ENCODE data around the gene SGPL1.

The SGPL1 gene

GRCh38 chr10:70822076-70822820 lies 6.5 kb downstream of the SGPL1 start:
- FAIRE-seq = no peak
- no peak for TF ChIP-seq PAX5 (IDR thresholded peaks at IDR 0.05; ENCODE audit: insufficient read depth, low read length, severe bottlenecking)
- no peak for TF ChIP-seq POLR2AphosphoS5 (IDR thresholded peaks at IDR 0.05; ENCODE audit: low read depth, low read length)
- no peak for TF ChIP-seq TAF1 (IDR thresholded peaks at IDR 0.05; ENCODE audit: low read depth, low read length)
- no peak for TF ChIP-seq POLR2A (IDR thresholded peaks at IDR 0.05; ENCODE audit: low read depth, low read length)
- TF ChIP-seq SPI1 (IDR thresholded peaks at IDR 0.05; ENCODE audit: low read depth, low read length) = no peak
- TF ChIP-seq POU2F2 (IDR thresholded peaks at IDR 0.05; ENCODE audit: low read depth, low read length) = no peak
- DNase-seq (ENCODE audit: insufficient read length, low spot score) = no peak

- FAIRE-seq (no peak), DNase-seq (ENCODE audit: insufficient read length, low spot score) (no peak)
- TF ChIP-seq SPI1 (IDR thresholded peaks at IDR 0.05; ENCODE audit: low read depth, low read length) = no peak
Measured at GRCh38 chr10:70827086-70827757, 11.5 kb downstream of the SGPL1 start.

- FAIRE-seq = no peak
- no peak for DNase-seq (ENCODE audit: insufficient read length, low spot score)
Measured at GRCh38 chr10:70828923-70829322, 13.2 kb downstream of the SGPL1 start.

GRCh38 chr10:70829543-70829942 lies 13.8 kb downstream of the SGPL1 start:
- FAIRE-seq = no peak
- TF ChIP-seq POLR2AphosphoS5 (IDR thresholded peaks at IDR 0.05; ENCODE audit: low read depth, low read length) (no peak), TAF1 (IDR thresholded peaks at IDR 0.05; ENCODE audit: low read depth, low read length) (no peak), PAX5 (IDR thresholded peaks at IDR 0.05; ENCODE audit: insufficient read depth, low read length, severe bottlenecking) (no peak), POU2F2 (IDR thresholded peaks at IDR 0.05; ENCODE audit: low read depth, low read length) (no peak), SPI1 (IDR thresholded peaks at IDR 0.05; ENCODE audit: low read depth, low read length) (no peak), POLR2A (IDR thresholded peaks at IDR 0.05; ENCODE audit: low read depth, low read length) (no peak)
- DNase-seq (ENCODE audit: insufficient read length, low spot score) = no peak

More at GRCh38 chr10:70828923-70829322, 13.2 kb downstream of the SGPL1 start:
- no peak for TF ChIP-seq POLR2AphosphoS5 (IDR thresholded peaks at IDR 0.05; ENCODE audit: low read depth, low read length)
- no peak for TF ChIP-seq POU2F2 (IDR thresholded peaks at IDR 0.05; ENCODE audit: low read depth, low read length)
- no peak for TF ChIP-seq TAF1 (IDR thresholded peaks at IDR 0.05; ENCODE audit: low read depth, low read length)
- no peak for TF ChIP-seq POLR2A (IDR thresholded peaks at IDR 0.05; ENCODE audit: low read depth, low read length)
- TF ChIP-seq SPI1 (IDR thresholded peaks at IDR 0.05; ENCODE audit: low read depth, low read length) = no peak
- no peak for TF ChIP-seq PAX5 (IDR thresholded peaks at IDR 0.05; ENCODE audit: insufficient read depth, low read length, severe bottlenecking)

GRCh38 chr10:70830164-70830563 lies 14.4 kb downstream of the SGPL1 start:
- DNase-seq (ENCODE audit: insufficient read length, low spot score) (no peak), FAIRE-seq (no peak)
- TF ChIP-seq TAF1 (IDR thresholded peaks at IDR 0.05; ENCODE audit: low read depth, low read length) = no peak
- TF ChIP-seq SPI1 (IDR thresholded peaks at IDR 0.05; ENCODE audit: low read depth, low read length) = peak; percentile 17; the same call in 1 of the 2 replicates

GRCh38 chr10:70832221-70832620 lies 16.5 kb downstream of the SGPL1 start:
- DNase-seq (ENCODE audit: insufficient read length, low spot score) (no peak), FAIRE-seq (no peak)
- no peak for TF ChIP-seq POU2F2 (IDR thresholded peaks at IDR 0.05; ENCODE audit: low read depth, low read length)

GRCh38 chr10:70832852-70833528 lies 17.2 kb downstream of the SGPL1 start:
- DNase-seq (ENCODE audit: insufficient read length, low spot score) = no peak
- no peak for TF ChIP-seq POLR2A (IDR thresholded peaks at IDR 0.05; ENCODE audit: low read depth, low read length)
- no peak for TF ChIP-seq POLR2AphosphoS5 (IDR thresholded peaks at IDR 0.05; ENCODE audit: low read depth, low read length)
- TF ChIP-seq POU2F2 (IDR thresholded peaks at IDR 0.05; ENCODE audit: low read depth, low read length) = no peak
- no peak for TF ChIP-seq TAF1 (IDR thresholded peaks at IDR 0.05; ENCODE audit: low read depth, low read length)
- TF ChIP-seq PAX5 (IDR thresholded peaks at IDR 0.05; ENCODE audit: insufficient read depth, low read length, severe bottlenecking) = no peak
- no peak for TF ChIP-seq SPI1 (IDR thresholded peaks at IDR 0.05; ENCODE audit: low read depth, low read length)
- FAIRE-seq = no peak

- TF ChIP-seq PAX5 (IDR thresholded peaks at IDR 0.05; ENCODE audit: insufficient read depth, low read length, severe bottlenecking) = no peak
- no peak for TF ChIP-seq POU2F2 (IDR thresholded peaks at IDR 0.05; ENCODE audit: low read depth, low read length)
- no peak for TF ChIP-seq TAF1 (IDR thresholded peaks at IDR 0.05; ENCODE audit: low read depth, low read length)
- TF ChIP-seq POLR2AphosphoS5 (IDR thresholded peaks at IDR 0.05; ENCODE audit: low read depth, low read length) = no peak
- no peak for TF ChIP-seq SPI1 (IDR thresholded peaks at IDR 0.05; ENCODE audit: low read depth, low read length)
- no peak for TF ChIP-seq POLR2A (IDR thresholded peaks at IDR 0.05; ENCODE audit: low read depth, low read length)
- DNase-seq (ENCODE audit: insufficient read length, low spot score) = no peak
- FAIRE-seq = no peak
Measured at GRCh38 chr10:70833601-70834000, 17.9 kb downstream of the SGPL1 start.

GRCh38 chr10:70834021-70834420 lies 18.3 kb downstream of the SGPL1 start:
- no peak for DNase-seq (ENCODE audit: insufficient read length, low spot score)
- no peak for FAIRE-seq
- TF ChIP-seq POLR2AphosphoS5 (IDR thresholded peaks at IDR 0.05; ENCODE audit: low read depth, low read length) (no peak), POLR2A (IDR thresholded peaks at IDR 0.05; ENCODE audit: low read depth, low read length) (no peak), PAX5 (IDR thresholded peaks at IDR 0.05; ENCODE audit: insufficient read depth, low read length, severe bottlenecking) (no peak), TAF1 (IDR thresholded peaks at IDR 0.05; ENCODE audit: low read depth, low read length) (no peak), POU2F2 (IDR thresholded peaks at IDR 0.05; ENCODE audit: low read depth, low read length) (no peak), SPI1 (IDR thresholded peaks at IDR 0.05; ENCODE audit: low read depth, low read length) (no peak)

All from GM12891 (cell line).